GM21367 (cell line): ENCODE data around the gene CTSH.

Source experiments
- ATAC-seq: cut with Tn5 transposase; IDR thresholded peaks from one replicate; pipeline ENCODE4 v1.9.1; 2021; ENCODE audit not compliant: unreplicated experiment

The CTSH gene, protein sequence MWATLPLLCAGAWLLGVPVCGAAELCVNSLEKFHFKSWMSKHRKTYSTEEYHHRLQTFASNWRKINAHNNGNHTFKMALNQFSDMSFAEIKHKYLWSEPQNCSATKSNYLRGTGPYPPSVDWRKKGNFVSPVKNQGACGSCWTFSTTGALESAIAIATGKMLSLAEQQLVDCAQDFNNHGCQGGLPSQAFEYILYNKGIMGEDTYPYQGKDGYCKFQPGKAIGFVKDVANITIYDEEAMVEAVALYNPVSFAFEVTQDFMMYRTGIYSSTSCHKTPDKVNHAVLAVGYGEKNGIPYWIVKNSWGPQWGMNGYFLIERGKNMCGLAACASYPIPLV

DNA sequence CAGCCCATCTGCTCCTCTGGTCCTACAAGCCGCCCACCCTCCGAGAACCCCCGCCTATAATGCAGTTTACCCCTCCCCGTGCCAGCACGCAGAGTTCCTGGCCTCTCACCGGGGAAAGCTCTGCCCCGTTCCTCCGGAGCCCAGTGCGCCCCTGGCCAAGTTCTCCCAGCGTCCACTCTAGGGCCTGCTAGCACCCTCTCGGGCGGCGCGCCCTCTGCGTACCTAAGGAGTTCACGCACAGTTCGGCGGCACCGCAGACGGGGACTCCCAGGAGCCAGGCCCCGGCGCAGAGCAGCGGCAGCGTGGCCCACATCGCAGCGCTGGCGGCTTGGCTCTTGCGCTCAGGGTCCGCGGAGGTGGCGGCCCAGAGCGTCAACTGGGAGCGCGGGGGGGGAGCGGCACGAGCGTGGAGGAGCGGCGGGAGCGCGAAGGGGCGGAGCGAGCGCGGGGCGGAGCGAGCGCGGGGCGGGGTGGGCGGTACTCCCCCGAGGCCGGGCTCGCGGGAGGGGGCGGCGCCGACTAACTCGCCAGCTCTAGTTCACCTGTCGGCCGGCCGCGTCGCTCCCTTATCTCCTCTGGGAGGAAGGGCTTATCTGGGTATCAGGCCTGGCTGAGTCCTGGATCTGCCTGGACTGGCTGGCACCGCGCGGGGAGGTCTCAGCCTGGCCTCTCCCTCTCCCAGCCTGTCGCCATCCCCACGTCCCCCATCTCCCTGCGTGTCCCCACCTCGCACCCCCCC, at the start of gene CTSH:
Gene CTSH (minus strand): TSS at position 378 of the 739 bp plus-strand sequence. CDS start 65 bp downstream, at position 313.
- peak; percentile 65 for ATAC-seq

DNA sequence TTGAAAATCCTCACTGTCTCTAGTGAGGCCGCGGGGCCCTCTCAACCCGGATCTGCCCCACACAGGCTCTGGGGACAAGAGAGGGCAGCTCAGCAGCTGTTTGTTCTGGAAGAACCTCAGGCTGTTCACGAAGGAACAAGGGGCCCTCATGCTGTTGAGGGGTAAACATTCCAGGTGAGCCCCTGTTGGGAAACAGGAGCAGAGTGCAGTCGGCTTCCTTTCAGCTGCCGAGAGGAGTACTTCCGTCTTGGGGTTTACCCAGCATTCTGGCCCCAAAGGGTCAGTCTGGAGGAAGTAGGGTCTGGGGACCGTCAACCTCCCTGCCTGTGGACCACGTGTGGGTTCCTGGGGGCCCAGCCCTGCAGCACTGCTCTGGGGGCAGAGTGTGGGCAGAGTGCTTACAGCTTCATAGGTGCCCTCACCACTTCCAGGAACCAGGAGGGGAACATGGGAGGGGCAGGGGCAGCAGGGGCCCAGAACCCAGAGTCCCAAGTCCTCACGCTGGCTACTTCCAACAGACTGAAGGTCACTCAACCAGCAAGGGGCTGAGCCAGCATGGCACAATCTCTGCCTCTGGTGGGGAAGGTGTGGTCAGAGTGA, 49.2 kb upstream of the CTSH start:
- no peak for ATAC-seq

DNA sequence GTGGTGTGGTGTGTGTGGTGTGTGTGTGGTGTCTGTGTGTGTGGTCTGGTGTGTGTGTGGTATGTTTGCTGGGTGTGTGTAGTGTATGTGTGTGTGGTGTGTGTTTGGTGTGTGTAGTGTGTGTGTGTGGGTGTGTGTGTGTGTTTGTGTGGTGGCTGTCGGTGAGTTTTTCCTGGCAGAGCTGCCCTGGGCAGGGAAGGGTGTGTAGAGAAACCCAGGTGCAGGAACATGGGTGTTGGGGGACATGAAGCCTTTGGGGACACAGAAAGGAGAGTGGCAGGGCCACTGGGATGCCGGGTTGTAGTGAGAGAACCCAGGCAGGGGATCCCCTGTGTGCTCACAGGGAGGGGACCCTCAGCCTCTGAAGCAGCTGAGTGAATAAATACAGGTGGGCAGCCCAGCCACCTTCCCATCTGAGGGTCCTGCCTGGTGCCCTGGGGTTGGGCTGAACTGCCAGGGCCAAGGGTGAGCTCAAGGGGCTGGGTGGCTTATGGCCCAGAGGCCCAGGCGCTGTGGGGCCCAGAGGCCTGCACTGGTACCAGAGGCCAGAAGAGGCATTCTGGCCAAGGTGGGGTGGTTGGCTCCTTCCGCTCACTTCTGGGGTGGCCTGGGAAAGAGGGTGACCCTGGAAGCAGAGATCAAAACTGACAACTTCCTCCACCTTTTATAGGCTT, 48.5 kb upstream of the CTSH start:
- no peak for ATAC-seq

DNA sequence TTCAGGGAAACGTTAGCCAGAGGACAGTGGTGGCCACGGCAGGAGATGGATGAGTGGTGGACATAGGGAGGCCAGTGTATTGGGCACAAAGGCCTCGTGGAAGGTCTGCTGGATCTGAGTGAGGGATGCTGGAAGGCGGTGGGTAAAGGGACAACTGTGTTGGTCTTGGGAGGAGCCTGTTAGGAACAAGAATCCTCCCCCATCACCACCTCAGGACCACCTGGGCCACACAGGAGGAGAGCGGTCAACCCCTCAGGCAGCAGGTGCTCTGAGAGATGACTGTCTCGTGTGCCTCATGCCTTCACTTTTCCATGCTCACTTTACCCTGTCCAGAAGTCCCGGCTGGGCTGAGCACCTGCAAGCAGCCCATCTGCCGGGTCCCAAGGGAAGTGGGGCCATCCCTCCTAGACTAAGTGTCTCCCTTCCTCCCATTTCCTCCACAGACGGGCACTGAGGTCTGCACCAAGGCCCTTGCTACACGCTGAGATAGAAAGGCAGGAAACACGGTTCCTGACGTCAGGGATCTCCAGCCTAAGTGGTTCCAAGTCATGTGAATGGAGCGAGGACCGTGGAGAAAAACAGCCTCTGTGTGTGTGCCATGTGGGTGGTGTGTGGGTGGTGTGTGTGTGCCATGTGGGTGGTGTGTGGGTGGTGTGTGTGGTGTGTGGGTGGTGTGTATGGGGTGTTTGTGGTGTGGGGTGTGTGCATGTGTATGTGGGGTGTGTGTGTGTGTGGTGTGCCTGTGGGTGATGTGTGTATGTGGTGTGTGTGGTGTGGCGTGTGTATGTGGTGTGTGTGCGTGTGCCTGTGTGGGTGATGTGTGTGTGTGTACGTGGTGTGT, 47.8 kb upstream of the CTSH start:
- ATAC-seq = no peak

- no peak for ATAC-seq
Observed at GRCh38 chr15:78991879-78992278, 47.0 kb upstream of the CTSH start.

DNA sequence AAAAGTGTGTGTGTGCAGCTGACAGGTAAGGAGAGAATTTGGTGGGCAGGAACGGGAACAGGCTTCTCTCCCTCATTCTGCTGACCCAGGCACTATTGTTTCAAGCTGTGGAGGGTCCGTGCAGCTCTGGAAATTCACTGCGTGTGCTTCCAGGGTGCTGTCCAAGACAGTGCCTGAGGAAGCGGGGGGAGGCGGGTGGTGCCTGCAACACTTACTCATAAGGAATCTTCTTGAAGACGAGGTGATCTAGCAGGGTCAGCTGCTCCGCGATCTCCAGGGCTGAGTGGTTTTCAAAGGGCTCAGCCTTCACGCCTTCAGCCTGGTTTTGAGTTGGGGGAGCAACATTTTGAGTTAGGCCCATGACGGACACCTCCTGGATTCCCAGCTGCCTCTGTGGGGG, 46.6 kb upstream of the CTSH start:
- ATAC-seq = no peak

DNA sequence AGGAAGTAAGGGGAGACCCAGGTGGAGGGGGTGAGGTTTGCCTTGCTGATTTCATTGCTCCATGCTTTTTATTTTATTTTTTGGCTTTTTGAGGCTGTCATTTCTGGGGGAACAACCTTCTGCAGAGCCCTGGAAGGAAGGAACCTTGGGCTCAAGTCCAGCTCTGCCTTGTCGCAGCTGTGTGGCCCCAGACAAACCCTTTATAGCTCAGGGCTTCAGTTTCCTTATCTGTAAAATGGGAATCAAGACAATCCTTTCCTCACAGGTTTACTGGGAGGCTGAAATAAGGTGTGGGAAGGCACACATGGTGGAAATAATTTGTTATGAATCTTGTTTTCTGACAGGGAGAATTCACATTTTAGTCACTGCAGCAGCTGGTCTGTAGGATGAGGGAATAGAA, 45.4 kb upstream of the CTSH start:
- no peak for ATAC-seq

GRCh38 chr15:78989701-78990240, 44.9 kb upstream of the CTSH start:
- ATAC-seq = no peak

DNA sequence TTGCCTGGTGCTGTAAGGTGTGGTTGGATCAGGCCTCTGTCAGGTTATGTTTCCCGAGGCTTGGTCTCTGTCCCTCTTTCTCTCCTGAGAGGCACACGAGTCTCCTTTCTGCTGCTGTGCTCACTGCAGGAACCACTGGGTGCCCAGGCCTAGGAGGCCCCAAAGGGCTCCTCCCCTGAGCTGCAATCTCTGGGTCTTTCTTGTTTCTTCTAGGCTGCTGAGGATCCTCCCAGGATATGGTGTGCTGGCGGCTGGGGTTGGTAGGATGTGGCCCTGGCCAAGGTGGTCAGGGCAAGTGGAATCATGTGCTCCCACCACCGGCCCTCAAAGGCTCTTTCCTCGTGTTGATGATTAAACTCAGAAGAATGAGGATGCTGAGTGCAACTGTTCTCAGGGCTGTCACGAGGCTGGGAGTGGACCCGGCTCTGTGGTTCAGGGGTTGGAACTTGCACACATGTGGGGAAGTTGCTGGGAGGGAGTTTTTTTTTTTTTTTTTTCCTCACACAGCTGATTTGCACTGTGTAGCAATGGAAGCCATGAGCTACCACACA, 43.6 kb upstream of the CTSH start:
- ATAC-seq = no peak

DNA sequence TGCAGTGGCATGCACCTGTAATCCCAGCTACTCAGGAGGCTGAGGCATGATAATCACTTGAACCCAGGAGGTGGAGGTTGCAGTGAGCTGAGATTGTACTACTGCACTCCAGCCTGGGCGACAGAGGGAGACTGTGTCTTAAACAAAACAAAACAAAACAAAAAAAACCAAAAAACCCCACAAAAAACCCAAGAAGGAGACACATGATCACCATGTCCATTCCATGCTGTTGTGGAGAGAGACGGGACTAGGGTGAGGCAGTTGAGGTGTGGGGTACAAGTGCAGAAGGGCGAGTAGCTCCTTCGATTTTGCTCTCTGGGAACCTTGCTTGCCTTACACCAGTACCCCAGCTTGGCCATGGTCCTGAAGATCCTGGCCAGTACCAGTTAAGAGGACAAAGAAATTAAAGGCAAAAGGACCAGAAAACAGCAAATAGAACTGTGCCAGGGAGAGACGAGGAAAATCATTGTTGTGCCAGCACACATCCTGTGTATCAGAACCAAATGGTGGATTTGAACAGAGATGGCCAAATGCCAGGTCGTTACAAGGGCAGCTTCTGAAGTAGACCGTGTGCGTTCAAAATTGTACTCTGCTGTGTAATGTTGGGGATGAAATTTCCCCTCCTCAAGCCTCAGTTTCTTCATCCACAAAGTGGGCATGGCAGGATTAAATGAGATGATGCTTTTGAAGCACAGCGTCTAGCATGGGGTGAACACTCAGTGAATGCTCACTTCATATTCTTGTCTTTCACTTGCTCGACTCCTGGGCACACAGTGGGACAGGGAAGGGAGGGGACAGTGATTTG, 42.9 kb upstream of the CTSH start:
- ATAC-seq = no peak

DNA sequence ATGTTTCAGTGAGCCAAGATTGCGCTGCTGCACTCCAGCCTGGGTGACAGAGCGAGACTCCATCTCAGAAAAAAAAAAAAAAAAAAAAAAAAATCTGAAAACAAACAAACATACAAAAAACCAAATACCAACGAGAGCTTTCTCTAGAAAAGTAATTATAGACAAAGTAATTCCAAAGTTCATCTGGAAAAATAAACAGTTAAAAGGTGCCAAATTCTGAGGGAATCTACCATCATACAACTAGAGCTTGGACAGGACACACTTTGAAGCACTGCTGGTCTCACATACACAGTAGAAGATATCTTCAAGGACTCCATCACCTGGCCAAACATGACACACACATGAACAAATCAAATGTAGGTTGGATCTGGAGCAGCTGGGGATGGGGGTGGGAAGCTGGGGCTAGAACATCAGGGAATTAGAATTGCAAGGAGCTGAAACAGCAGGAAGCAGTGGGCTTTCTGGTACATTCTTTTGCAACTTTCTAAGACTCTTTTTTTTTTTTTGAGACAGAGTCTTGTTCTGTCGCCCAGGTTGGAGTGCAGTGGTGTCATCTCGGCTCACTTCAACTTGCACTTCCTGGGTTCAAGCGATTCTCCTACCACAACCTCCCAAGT, 41.1 kb upstream of the CTSH start:
- no peak for ATAC-seq

DNA sequence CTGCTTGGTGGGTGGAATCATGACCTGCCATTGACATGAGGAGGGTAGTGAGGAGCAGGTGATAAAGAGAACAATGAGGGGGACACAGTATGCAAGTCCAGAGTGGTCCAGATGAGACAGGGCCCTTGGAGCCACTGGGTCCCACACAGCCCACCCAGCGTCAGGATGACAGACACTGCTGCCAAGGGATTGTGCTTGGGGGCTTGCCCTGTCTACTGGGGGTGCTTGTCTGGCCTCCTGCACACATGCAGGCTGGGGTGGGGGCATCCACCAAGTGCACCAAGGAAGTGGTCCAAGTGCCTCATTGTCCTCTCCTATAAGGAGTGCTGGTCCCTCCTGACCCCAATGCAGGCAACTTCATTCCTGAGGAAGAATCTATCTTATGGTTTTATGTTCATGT, 39.2 kb upstream of the CTSH start:
- ATAC-seq = no peak

DNA sequence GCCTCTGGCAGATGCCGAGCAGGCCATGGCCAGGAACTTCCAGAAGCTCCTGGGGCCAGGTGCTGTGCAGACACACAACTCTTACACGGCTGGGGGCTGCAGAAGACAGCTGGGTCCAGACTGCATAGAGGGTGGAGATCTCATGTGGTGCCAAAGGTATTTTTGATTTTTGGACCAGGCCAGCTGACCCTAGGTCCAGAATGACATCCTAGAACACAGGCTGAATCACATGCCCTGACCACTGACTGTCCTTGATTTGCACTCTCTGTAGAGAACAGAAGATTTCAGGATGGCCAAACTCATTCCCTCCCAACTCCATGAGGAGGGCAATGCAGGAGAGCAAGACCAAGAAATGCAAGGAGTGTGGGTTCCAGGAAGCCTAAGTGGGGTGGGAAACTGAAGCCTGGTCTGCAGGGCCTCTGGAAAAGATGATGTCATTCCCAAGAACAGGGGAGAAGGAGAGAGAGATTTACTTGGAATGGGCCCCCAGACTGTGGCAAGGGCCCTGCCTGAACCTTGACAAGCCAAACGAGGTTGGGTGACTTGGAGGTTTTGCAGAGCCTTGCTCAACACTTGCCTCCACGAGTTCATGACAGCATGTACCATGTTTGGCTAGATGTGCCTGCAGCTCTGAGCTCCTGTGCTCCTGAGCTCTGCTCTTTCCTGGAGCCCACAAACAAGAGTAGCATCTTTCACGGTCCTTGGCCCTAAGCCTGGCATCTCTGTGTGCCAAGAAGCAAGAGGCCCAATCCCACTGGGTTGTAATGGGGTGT, 38.5 kb upstream of the CTSH start:
- ATAC-seq = no peak

GRCh38 chr15:78982736-78983135, 37.9 kb upstream of the CTSH start:
- no peak for ATAC-seq

- ATAC-seq = no peak
Observed at GRCh38 chr15:78981532-78982313, 36.9 kb upstream of the CTSH start.

DNA sequence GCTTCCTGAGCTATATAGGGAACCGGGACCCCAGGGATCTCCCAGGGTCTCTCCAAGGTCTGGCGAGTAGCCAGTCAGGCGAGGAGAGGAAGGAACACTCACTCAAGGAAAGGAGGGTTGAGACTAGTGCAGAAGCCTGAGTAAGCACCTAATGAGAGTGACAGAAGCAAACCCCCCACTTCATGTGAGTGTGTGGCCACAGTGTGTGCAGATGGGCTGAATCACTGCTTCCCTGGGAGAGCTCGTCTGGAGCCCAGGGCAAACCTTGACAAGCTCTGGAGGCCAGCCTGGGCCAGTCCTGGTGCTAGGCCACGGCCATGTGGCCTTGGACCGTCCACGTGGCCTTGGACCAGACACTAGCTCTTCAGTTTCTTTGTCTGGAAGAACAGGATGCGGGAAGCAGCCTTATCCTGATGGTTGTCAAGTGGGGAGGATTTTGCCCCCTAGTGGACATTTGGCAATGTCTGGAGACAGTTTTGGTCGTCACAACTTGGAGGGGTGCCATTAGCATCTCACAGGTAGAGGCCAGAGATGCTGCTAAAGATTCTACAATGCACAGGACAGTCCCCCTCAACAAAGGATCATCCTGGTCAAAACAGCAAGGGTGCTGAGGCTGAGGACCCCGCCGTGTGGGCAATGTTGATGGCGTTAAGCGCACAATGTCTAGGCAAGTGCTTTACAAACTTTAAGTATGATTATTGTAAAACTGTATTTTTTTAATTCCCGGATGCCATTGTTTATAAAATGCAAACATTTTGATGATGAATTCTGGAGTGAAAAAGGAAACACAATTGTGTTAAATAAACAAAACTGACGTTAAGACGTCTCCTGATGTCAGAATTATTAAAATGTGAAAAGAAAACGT, 34.8 kb upstream of the CTSH start:
- ATAC-seq = no peak
